Vagina (tissue), 2 donors: ENCODE measurements around the gene TMEM170A.

Experiments
- POLR2A ChIP-seq, 2 donors: fragments of 450-650 bp; IDR thresholded peaks; one replicate each; pipeline ENCODE4 v1.6.1; 2017; ENCODE audit warnings: antibody characterized with exemption in 2 of 2, mild to moderate bottlenecking in 2 of 2, moderate library complexity in 2 of 2
- POLR2AphosphoS5 ChIP-seq, 2 donors: sonication (generic); formaldehyde crosslinking; IDR thresholded peaks; one replicate each; pipeline ENCODE4 v1.9.0; 2017; ENCODE audit warnings: antibody characterized with exemption in 2 of 2, mild to moderate bottlenecking in 2 of 2, low read depth in 1 of 2; ENCODE audit not compliant: insufficient read depth in 1 of 2
- TF ChIP-seq, protein P1 (sequence below), 3 experiments: fragments of 450-650 bp in 2 of 3; fragments of 200-600 bp in 1 of 3; sonication (generic) in 1 of 3; IDR thresholded peaks; one replicate each; pipeline ENCODE4 v1.5.1; 2017 to 2019; ENCODE audit warnings: antibody characterized with exemption in 3 of 3, mild to moderate bottlenecking in 2 of 3, moderate library complexity in 2 of 3

DNA sequence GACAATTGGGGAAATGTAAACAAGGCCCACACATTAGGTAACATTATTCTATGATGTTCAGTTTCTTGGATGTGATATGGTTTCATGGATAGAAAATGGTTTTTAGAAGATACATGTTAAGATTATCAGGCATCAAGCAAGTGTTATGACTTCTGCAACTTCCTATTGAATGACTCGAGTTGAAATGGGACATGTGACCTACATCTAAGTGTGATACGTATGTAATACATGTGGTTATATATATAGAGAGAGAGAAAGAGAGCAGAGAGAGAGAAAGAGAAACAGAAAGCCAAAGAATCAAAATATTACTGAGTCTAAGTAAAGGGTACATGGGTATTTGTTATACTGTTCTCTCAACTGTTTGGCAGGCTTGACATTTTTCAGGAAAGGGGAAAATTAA lies 1.7 kb downstream of the TMEM170A start:
- TF ChIP-seq, protein P1, sequence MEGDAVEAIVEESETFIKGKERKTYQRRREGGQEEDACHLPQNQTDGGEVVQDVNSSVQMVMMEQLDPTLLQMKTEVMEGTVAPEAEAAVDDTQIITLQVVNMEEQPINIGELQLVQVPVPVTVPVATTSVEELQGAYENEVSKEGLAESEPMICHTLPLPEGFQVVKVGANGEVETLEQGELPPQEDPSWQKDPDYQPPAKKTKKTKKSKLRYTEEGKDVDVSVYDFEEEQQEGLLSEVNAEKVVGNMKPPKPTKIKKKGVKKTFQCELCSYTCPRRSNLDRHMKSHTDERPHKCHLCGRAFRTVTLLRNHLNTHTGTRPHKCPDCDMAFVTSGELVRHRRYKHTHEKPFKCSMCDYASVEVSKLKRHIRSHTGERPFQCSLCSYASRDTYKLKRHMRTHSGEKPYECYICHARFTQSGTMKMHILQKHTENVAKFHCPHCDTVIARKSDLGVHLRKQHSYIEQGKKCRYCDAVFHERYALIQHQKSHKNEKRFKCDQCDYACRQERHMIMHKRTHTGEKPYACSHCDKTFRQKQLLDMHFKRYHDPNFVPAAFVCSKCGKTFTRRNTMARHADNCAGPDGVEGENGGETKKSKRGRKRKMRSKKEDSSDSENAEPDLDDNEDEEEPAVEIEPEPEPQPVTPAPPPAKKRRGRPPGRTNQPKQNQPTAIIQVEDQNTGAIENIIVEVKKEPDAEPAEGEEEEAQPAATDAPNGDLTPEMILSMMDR (IDR thresholded peaks at IDR 0.05), result no peak
- no peak for TF ChIP-seq POLR2AphosphoS5 (IDR thresholded peaks at IDR 0.05; ENCODE audit: insufficient read depth in 1 of 2, low read depth in 1 of 2)
- TF ChIP-seq POLR2A (IDR thresholded peaks at IDR 0.05), result no peak
